CD4-positive, alpha-beta T cell treated with Interleukin-2 at 100 ng/mL for 4 hours (primary cell): ENCODE results near the gene ARHGDIA.

Experiments
- DNase-seq: peaks from one replicate; pipeline ENCODE4 v3.0.0-alpha.2; 2020; ENCODE audit warnings: low spot score

Gene ARHGDIA

GRCh38 chr17:81863833-81864768 is 7.0 kb downstream of the ARHGDIA start:
- no peak for DNase-seq

GRCh38 chr17:81863123-81863675 is 7.9 kb downstream of the ARHGDIA start:
- no peak for DNase-seq

- peak; percentile 100 for DNase-seq
These were observed 10.2 kb downstream of the ARHGDIA start for GRCh38 chr17:81860756-81861568.

GRCh38 chr17:81859906-81860755 is 11.0 kb downstream of the ARHGDIA start, which contains the start of gene P4HB:
Gene P4HB, minus strand, starts transcription at chr17:81860535. Its CDS starts 64 bp downstream, at chr17:81860471.
- no peak for DNase-seq

DNA sequence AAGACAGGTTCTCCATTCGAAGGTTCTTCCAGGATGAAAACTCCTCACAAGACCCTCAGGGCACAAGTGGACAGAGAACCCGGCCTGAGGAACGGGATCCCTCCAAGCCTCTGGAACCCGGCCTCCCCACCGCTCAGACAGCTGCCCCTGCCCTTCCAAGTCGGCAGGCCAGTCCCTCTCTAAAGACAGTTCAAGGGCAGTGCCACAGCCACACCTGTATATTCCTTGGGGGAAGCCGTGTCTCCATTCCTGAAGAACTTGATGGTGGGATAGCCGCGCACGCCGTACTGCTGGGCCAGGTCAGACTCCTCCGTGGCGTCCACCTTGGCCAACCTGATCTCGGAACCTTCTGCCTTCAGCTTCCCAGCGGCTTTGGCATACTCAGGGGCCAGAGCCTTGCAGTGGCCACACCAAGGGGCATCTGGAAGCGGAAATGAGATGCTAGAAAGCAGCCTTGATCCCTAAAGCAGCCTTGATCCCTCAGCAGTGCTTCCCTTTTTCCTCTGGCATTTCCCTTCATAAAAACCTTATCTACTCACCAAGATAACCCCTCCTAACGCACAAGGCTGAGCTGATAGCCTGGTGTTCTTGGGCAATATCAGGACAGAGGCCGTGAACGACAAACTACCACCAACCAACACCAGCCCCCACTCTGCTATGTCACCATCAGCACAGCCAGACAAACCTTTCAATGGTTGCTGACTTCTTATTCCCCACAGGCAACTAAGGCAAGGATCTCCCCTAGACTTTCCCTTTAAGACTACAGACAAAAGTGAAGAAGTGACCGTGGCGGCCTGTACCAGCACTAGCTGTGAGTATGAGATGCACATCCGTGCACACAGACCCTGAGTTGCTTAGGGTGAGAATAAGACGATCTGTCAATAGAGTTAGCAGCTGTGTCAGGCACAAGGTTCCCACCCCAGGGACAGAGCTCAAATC is 11.9 kb downstream of the ARHGDIA start:
- no peak for DNase-seq

- no peak for DNase-seq
These were observed 12.8 kb downstream of the ARHGDIA start for GRCh38 chr17:81858170-81858966.

DNA sequence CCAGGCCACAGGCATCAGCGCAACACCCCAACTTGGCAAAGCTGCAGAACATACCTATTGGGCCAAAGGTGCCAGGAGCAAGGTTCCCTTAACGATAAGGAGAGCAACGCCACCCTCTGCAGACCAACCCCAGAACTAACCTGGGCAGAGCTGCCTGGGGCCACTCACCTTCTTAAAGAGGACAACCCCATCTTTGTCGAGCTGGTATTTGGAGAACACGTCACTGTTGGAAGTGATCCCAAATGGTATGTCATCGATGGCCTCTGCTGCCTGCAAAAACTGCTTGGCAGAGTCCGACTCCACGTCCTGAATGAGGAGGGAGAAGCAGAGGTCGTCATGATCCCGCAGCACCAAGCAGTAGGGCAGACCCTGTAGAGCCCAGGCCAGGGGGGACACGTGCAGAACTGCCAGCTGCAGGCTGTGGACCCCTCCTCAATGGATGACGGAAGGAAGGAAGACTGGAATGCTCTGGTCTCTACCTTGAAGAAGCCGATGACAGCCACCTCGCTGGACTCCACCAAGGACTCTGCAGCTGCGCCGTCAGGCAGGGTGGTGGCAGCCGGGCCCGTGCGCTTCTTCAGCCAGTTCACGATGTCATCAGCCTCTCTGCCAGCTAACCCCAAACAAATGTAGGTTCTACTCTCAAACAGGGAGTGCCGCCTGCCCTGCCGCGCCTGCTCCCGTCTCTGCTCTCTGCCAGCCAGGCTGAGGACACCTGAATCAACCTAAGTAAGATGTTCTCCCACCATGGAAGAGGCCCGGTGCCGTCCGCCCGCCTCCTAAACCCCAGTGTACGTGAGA is 16.0 kb downstream of the ARHGDIA start:
- DNase-seq = no peak

- DNase-seq = no peak
These were observed 18.9 kb downstream of the ARHGDIA start for GRCh38 chr17:81852237-81852636.

- DNase-seq = no peak
These were observed 19.7 kb downstream of the ARHGDIA start for GRCh38 chr17:81851423-81851822.

DNA sequence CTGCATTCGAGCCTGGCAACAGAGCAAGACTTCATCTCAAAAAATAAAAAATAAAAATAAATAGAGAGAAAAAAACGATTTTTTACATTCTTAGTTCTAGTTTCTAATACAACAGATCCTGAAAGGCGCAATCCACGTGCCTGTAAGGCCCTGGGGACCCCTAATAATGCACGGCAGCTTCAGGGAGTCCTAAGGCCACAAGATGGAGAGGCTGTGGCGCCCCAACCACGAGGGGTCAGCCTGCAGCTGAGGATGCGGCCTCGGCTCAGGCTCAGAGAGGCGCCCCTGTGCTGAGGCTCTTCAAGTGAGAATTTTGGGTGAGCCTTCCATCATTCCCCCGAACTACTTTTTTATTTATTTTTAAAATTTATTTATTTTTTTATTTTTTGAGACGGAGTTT is 21.7 kb downstream of the ARHGDIA start:
- DNase-seq = no peak

DNA sequence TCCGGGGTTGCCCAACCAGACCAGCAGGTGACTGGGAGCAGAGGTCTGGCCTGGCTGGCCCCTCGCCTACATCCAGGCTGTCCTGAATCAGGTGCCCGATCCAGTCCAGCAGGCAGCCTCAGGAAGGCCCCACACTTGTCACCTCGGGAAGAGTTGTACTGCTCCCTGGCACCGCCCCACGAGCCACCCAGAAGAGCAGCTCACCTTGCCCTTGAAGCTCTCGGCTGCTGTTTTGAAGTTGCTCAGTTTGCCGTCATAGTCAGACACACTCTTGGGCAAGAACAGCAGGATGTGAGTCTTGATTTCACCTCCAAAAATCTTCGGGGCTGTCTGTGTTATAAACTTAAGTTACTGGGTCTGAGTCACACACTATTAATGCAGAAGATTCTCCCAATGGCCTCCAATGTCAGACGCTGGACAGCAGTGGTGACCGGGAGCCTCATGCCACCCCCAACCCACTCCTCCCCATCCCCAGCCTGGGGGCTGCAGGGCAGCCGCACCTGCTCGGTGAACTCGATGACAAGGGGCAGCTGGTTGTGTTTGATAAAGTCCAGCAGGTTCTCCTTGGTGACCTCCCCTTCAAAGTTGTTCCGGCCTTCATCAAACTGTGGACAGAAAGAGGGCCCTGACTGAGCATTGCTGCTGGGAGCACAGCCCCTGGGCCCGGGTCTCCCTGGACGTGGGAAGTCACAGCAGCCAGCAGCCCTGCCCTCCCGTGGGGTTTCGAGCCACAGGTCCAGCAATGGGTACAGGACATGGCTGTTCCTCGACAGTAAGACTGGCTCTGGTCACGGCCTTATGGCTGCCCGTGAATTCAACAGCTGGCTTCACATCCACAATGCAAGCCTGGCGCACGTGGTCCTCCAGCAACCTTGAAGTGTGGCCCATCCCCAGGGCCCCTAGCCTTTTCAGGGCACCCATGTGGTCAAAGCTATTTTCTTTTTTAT is 24.1 kb downstream of the ARHGDIA start:
- DNase-seq = no peak

DNA sequence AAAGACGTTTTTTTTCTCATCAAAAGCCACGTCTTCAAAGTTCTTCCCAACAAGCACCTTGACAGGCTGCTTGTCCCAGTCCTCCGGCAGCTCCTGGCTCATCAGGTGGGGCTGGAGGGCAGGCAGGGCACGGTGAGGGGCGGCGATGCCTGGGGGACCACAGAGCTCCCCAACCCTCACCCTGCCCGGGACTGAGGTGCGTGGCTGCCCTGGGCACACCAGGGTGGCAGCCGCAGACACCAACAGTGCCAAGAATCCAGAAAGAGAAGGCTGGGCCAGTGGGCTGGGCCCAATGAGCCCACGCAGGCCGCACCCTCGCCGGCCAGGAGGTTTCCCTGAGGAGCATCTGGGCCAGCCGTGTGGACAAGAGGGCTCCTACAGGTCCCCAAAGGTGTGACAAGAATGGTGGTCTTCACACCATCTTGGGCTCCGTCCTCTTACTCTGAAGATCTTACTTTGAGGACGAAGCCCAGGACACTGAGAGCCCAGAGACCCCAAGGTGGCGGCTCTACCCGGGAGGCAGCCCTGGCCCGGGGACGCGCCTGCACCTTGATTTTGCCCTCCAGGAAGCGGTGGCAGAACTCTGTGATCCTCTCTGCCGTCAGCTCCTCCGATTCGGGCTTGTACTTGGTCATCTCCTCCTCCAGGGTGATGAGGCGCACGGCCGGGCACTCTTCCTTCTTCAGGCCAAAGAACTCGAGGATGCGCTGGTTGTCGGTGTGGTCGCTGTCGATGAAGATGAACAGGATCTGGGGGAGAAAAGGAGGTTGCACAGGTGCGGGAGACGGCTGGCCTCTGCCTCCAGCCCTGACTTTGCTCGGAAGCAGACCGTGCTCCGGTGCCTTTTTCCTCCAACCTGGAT is 25.0 kb downstream of the ARHGDIA start:
- no peak for DNase-seq

DNA sequence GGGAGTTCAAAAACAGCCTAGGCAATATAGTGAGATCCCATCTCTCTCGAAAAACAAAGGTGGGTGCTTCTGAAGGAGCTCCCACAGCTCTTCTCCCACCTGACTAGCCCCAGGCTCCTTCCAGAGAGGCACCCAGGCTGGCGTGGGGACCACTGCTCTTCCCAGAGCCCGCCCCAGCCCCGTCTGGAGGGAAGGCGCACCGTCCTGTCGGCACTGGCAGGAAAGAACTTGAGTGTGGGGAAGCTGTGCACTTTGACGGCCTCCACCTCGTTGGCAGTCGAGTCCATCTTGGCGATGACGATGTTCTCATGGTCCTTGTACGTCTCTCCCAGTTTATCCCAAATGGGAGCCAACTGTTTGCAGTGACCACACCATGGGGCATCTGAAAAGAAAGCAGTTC is 25.8 kb downstream of the ARHGDIA start:
- DNase-seq = no peak

GRCh38 chr17:81844887-81845286 is 26.2 kb downstream of the ARHGDIA start:
- DNase-seq = no peak

DNA sequence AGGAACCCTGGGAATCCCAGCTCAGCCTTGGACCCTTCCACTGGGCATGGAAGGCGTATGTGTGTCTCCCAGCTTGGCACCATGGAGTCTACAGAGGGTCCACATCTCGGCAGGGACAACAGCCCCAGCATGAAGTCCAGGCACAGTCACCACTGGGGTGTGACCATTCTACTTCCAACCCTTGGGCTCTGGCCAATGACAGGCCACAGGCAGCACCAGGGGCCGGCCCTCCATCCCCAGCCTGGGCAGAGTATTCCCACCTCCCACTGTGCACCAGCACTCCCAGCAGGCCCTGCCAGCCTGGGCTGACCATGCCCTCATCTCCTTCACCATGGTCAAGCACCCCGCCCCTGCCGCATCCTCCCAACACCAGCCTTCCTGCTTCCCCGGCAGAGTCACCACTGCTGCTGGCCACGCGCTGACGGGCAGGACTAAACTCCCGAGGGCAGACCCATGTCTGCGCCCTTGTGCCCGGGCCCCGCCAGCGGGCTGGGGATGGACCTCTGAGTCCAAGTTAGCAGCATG is 26.7 kb downstream of the ARHGDIA start:
- no peak for DNase-seq

DNA sequence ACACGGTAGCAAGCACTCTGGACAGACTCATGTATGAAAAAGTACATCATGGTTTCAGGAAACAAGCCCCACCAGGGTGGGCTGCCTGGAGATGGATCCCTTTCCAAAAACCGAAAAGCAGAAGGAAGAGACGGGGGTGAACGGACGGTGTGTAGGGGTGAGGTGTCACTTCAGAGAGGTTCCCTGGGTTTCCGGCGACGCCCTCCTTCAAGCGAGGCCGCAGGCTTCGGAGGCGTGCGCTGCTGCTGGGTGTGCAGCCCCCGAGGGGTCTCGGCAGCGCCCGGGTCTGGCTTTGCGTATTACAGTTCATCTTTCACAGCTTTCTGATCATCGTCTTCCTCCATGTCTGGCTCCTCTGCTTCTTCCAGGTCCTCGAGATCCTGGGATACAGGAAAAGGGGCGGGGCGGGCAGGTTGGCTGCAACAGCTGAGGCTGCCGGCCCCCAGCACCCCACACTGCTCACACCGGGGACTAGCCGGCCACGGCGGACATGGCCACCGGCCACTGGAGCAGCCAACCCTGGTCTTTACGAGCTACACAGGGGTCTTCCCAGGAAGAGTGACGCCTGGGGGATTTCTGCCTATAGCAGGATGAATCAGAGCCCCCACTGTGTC is 27.3 kb downstream of the ARHGDIA start:
- no peak for DNase-seq
